ENCODE data around the gene TIE1. TPM values are rescaled to one million over a fixed set of nuclear protein-coding genes. Genes with fewer than 3 reads are reported as not detected.

TIE1 gene
- total and polyA plus RNA-seq, 7 donors = 8.2 to 29.7 (median 10.9) TPM

GRCh38 chr1:43313771-43314170 is 13.0 kb downstream of the TIE1 start:
- 91 to 93% (median 93%) methylated on average over 10 of the region's 10 CpGs for WGBS, 3 donors
- Histone ChIP-seq H3K4me3 (no peak overlapping the region), H3K36me3 (ENCODE audit: insufficient read depth in 1 of 2, low read depth in 1 of 2) (no peaks in the 10 kb centered on the region), H3K27ac (no peak overlapping the region), H3K9me3 (no peaks in the 10 kb centered on the region), H3K27me3 (ENCODE audit: insufficient read depth in 3 of 3, low read length in 2 of 3) (no peaks in the 10 kb centered on the region), H3K4me1 (no peaks in the 10 kb centered on the region)
- DNase-seq = no peak
- intact Hi-C loops (cut with DNase I) = loop anchor here in 1 of 2 donors (10.0 kb wide), 1 partner anchor 1169 kb away; no protein-coding TSS in a partner anchor
- no peak for TF ChIP-seq CTCF (IDR thresholded peaks at IDR 0.05)
- no peak for ATAC-seq

- H3K4me1 ChIP-seq = no peaks in the 10 kb centered on the region
- TF ChIP-seq CTCF (IDR thresholded peaks at IDR 0.05) = no peak
- ATAC-seq (no peak), DNase-seq (peak in 1 of 2 donors; percentile 18)
- intact Hi-C loops (cut with DNase I) = loop anchor here in 1 of 2 donors (10.0 kb wide), 1 partner anchor 1169 kb away; no protein-coding TSS in a partner anchor
- no peaks in the 10 kb centered on the region for H3K36me3 ChIP-seq (ENCODE audit: insufficient read depth in 1 of 2, low read depth in 1 of 2)
- no peaks in the 10 kb centered on the region for H3K9me3 ChIP-seq
- no peaks in the 10 kb centered on the region for H3K27me3 ChIP-seq (ENCODE audit: insufficient read depth in 3 of 3, low read length in 2 of 3)
- no peak overlapping the region for H3K27ac ChIP-seq
- 84 to 93% (median 92%) methylated on average over 5 of the region's 5 CpGs for WGBS, 3 donors
- no peak overlapping the region for H3K4me3 ChIP-seq
These were observed 13.5 kb downstream of the TIE1 start for GRCh38 chr1:43314233-43314632.

- whole genome bisulfite sequencing, 3 donors = 80 to 85% (median 82%) methylated on average over 3 of the region's 3 CpGs
- Histone ChIP-seq H3K27ac (no peak overlapping the region), H3K36me3 (ENCODE audit: insufficient read depth in 1 of 2, low read depth in 1 of 2) (no peaks in the 10 kb centered on the region), H3K4me3 (no peak overlapping the region), H3K9me3 (no peaks in the 10 kb centered on the region), H3K27me3 (ENCODE audit: insufficient read depth in 3 of 3, low read length in 2 of 3) (no peaks in the 10 kb centered on the region), H3K4me1 (no peaks in the 10 kb centered on the region)
- no peak for TF ChIP-seq CTCF (IDR thresholded peaks at IDR 0.05)
- intact Hi-C loops (cut with DNase I) = loop anchor here in 1 of 2 donors (10.0 kb wide), 1 partner anchor 1171 kb away; no protein-coding TSS in a partner anchor
- no peak for DNase-seq
- ATAC-seq = no peak
These were observed 14.7 kb downstream of the TIE1 start for GRCh38 chr1:43315481-43315880.

GRCh38 chr1:43315963-43316737 is 15.4 kb downstream of the TIE1 start:
- Histone ChIP-seq H3K27me3 (ENCODE audit: insufficient read depth in 3 of 3, low read length in 2 of 3) (no peaks in the 10 kb centered on the region), H3K36me3 (ENCODE audit: insufficient read depth in 1 of 2, low read depth in 1 of 2) (no peaks in the 10 kb centered on the region), H3K27ac (no peak overlapping the region), H3K9me3 (no peaks in the 10 kb centered on the region), H3K4me3 (no peak overlapping the region), H3K4me1 (no peaks in the 10 kb centered on the region)
- peak in 1 of 2 donors; percentile 9 for DNase-seq
- intact Hi-C loops (cut with DNase I) = loop anchor here in 1 of 2 donors (10.0 kb wide), 1 partner anchor 1171 kb away; no protein-coding TSS in a partner anchor
- no peak for ATAC-seq
- TF ChIP-seq CTCF (IDR thresholded peaks at IDR 0.05) = no peak
- 89% methylated on average over 10 of the region's 10 CpGs for WGBS, 3 donors

All from psoas muscle (tissue), 8 donors.